Mucosa of descending colon (tissue), 3 donors: ENCODE measurements around the gene MYO1C. TPM values are rescaled to one million over a fixed set of nuclear protein-coding genes. Genes with fewer than 3 reads are reported as not detected.
"Not testable (repeated sequence)": the region's sequence is repeated elsewhere in the genome, so short reads cannot be mapped to it uniquely, and the experiment has no call there.

Source experiments
- ATAC-seq: fragments of 200-7000 bp; cut with Tn5 transposase; one replicate; pipeline ENCODE4 v1.9.1; 2020; ENCODE audit warnings: mild to moderate bottlenecking, moderate library complexity
- DNase-seq, 3 donors: peaks; one replicate each; pipeline ENCODE4 v3.0.0-alpha.2; 2020
- H3K36me3 ChIP-seq: fragments of 200-600 bp; one replicate; pipeline ENCODE4 v1.8.0; 2021; ENCODE audit warnings: low read depth, mild to moderate bottlenecking
- H3K4me1 ChIP-seq: fragments of 200-600 bp; one replicate; pipeline ENCODE4 v1.8.0; 2021; ENCODE audit warnings: low read depth, mild to moderate bottlenecking
- H3K4me3 ChIP-seq: fragments of 200-600 bp; one replicate; pipeline ENCODE4 v1.8.0; 2021; ENCODE audit warnings: mild to moderate bottlenecking
- H3K9me3 ChIP-seq: fragments of 200-600 bp; one replicate; pipeline ENCODE4 v1.8.0; 2021; ENCODE audit warnings: mild to moderate bottlenecking
- intact Hi-C, 2 donors: fragments of 100-400 bp; cut with DNase I in 1 of 2; cut with micrococcal nuclease in 1 of 2; formaldehyde crosslinking; loops; one replicate each; pipeline versions ENCODE4 v1.11.0 to v1.11.1; 2022; cut with DNase I, micrococcal nuclease
- total RNA-seq, 3 donors: library from RNA; stranded (reverse); fragmentation: NEBNext Ultra II Directional in 2 of 3; extraction: Animal tissue kit (Norgen Biotek cat#: 25700) in 2 of 3; gene quantifications; one replicate each; pipeline versions ENCODE4 v1.2.1 to v1.2.4, GENCODE V29; 2021 to 2023
- TF ChIP-seq, protein P1 (sequence below): fragments of 200-600 bp; IDR thresholded peaks from one replicate; pipeline ENCODE4 v1.8.0; 2022; ENCODE audit warnings: antibody characterized with exemption, mild to moderate bottlenecking
- donor health status: DM: no; HTN: no; CAD: no; lungs with moderate emphysema.
- donor health status: DM: no; HTN: no; CAD: no.
- donor health status: DM: no; HTN: yes; CAD: no.

The MYO1C gene
- total RNA-seq, 3 donors from 2014 or later: 249 to 344 (median 276) TPM

DNA sequence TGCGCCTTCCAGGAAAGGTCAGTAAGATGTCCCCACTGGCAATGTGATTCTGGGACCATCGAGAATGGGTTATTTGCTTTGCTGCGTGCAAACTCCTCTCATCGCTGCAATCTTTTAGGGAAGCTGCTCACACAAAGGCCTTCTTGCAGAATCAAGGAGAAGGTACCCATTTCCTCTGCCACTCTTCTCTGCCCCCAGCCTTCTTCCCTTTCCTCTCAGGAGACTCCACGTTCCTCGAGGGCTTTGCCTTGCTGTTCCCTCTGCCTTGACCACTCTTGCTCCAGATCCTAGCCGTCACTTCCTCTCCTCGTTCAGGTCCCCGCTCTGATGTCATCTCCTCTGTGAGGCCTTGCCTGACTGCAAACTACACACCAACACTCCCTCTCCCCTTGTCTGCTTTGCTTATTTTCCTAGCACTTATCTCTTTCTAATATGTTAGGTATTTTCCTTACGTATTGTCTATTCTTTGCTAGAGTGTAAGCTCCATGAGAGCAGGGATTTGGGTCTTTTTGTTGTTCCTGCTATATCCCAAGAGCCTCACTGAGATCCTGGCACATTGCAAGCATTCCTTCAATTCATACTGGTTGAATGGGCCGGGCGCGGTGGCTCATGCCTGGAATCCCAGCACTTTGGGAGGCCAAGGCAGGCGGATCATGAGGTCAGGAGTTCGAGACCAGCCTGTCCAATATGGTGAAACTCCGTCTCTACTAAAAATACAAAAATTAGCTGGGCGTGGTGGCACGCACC, 31.1 kb downstream of the MYO1C start:
- TF ChIP-seq, protein P1, sequence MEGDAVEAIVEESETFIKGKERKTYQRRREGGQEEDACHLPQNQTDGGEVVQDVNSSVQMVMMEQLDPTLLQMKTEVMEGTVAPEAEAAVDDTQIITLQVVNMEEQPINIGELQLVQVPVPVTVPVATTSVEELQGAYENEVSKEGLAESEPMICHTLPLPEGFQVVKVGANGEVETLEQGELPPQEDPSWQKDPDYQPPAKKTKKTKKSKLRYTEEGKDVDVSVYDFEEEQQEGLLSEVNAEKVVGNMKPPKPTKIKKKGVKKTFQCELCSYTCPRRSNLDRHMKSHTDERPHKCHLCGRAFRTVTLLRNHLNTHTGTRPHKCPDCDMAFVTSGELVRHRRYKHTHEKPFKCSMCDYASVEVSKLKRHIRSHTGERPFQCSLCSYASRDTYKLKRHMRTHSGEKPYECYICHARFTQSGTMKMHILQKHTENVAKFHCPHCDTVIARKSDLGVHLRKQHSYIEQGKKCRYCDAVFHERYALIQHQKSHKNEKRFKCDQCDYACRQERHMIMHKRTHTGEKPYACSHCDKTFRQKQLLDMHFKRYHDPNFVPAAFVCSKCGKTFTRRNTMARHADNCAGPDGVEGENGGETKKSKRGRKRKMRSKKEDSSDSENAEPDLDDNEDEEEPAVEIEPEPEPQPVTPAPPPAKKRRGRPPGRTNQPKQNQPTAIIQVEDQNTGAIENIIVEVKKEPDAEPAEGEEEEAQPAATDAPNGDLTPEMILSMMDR: no peak
- Histone ChIP-seq H3K9me3 (no peaks in the 10 kb centered on the region), H3K36me3 (peaks cover 3% of the 10 kb centered on the region), H3K4me1 (peaks cover 10% of the 10 kb centered on the region), H3K4me3 (no peak overlapping the region)
- ATAC-seq (no peak), DNase-seq (no peak)
- intact Hi-C loops: no loop called here

DNA sequence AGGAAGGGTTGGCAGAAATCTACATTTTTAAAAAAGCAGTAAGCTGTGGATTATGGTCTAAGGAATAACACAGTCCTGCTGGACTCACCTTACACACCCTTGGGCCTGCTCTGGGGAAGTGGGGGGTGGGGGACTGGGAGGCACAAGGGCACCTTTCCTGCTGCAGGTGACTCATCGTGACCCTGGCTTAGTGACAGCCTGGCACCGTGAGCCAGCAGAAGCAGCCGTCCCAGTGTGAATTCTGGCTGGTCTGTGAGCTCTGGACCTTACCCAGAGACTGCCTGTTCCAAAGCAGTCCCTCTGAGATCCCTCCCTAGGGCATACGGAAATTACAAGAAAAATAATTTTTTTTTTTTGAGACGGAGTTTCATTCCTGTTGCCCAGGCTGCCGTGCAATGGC, 32.3 kb downstream of the MYO1C start:
- intact Hi-C loops: no loop called here
- no peak overlapping the region for H3K4me3 ChIP-seq
- H3K4me1 ChIP-seq: peaks cover 10% of the 10 kb centered on the region
- DNase-seq: peak; percentile 65 to 85 (median 75)
- TF ChIP-seq, protein P1: no peak
- peaks cover under 1% of the 10 kb centered on the region for H3K36me3 ChIP-seq
- peak; percentile 40 for ATAC-seq
- no peaks in the 10 kb centered on the region for H3K9me3 ChIP-seq

DNA sequence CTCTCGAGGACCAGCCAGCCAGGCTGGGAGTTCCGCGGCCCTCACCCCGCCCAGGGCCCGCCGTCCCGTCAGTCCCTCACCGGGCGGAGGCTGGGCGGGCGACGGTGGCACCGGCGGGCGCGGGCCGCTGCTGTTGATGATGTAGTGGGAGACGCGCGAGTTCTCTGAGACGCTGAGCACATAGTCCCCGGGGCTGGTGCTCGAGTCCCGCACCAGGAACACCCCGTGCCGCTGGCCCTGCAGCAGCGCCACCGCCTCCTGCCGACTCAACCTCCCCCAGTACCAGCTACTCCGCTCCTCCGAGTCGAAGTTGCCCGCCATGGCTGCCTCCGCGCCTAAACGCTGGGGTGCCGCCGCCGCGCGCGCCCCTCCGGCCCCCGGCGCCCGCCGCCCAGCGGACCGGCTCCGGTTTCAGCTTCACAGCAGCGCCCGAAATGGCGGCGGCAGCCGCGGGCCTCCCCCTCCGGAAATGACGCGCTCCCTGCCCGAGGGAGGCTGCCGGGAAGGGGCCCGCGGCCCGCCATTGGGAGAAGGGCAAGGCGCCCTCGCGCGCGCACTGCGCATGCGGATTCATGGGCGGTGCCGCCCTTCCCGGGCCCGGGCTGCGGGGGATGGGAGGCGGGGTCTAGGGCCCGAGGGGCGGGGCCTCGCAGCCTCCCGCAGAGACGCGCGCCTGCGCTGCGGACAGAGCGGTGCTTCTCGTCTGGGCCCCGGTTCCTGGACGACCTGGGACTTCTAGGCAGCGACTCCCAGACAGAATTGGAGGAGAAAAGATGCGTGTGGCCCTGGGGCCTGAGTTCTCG, 36.5 kb downstream of the MYO1C start, which contains the start of gene CRK:
Gene CRK, minus strand, starts transcription at position 436 of the 803 bp plus-strand sequence. Its CDS starts 115 bp downstream, at position 321.
- Histone ChIP-seq H3K4me3 (peak within 1 kb of the TSS; percentile 79), H3K9me3 (no peaks in the 10 kb centered on the region), H3K36me3 (no peaks in the 10 kb centered on the region), H3K4me1 (peaks cover 32% of the 10 kb centered on the region)
- ATAC-seq: peak; percentile 90
- intact Hi-C loops: no loop called here
- peak; percentile 96 to 99 (median 98) for DNase-seq
- TF ChIP-seq, protein P1: no peak

DNA sequence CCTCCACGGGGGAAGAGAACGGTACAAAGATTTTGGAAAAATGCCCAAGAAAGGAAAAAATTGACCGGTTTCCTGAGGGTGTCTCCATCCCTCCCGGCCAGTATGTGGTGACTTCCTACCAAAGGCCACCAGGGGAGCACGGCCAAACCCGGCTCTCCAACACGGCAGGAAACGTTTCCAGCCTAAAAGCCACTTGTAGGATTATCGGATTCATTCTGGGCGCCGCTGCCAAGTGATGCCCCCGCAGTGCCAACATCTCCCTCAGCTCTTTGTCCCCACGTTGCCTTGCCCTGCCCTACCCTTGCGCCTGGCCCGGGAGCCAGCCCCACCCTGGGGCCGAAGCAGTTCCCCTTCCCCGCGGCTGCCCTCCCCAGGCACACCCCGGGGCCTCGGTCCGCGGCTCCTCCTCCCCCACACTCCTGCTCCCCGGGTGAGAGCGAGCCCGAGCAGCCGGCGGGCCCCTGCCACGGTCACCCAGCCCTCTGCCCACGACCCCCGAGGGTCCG, 37.1 kb downstream of the MYO1C start:
- H3K4me1 ChIP-seq: peaks cover 35% of the 10 kb centered on the region
- peak overlapping the region; percentile 79 for H3K4me3 ChIP-seq
- DNase-seq (peak; percentile 66 to 84 (median 84)), ATAC-seq (peak; percentile 60)
- no peaks in the 10 kb centered on the region for H3K36me3 ChIP-seq
- intact Hi-C loops: no loop called here
- TF ChIP-seq, protein P1: no peak
- no peaks in the 10 kb centered on the region for H3K9me3 ChIP-seq

DNA sequence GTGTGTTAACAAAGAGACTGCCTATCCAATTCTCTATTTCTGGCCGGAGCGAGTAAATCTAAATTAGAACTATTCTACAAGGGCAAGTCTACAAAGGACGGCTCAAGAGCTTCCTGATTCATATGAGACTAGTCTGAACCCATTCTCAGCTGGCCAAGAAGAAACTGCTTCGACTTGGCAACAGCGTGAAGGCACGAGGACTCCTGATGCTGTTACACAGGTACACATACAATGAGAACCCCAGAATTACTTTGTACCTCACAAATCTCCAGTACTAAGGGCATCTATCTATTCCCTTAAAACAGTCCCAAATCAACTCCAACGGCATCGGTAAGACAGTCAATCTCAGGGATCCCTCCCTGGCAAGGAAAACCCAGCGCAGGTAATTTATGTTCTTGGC, 37.9 kb downstream of the MYO1C start:
- Histone ChIP-seq H3K4me1 (peaks cover 42% of the 10 kb centered on the region), H3K9me3 (no peaks in the 10 kb centered on the region), H3K4me3 (no peak overlapping the region), H3K36me3 (no peaks in the 10 kb centered on the region)
- ATAC-seq (no peak), DNase-seq (no peak)
- intact Hi-C loops: no loop called here
- TF ChIP-seq, protein P1: no peak

DNA sequence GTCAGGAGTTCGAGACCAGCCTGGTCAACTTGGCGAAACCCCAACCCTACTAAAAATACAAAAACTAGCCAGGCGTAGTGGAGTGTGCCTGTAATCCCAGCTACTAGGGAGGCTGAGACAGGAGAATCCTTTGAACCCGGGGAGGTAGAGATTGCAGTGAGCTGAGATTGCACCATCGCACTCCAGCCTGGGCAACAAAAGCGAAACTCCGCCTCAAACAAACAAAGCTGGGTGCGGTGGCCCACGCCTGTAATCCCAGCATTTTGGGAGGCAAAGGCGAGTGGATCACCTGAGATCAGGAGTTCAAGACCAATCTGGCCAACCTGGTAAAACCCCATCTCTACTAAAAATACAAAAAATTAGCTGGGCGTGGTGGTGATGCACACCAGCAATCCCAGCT, 38.8 kb downstream of the MYO1C start:
- peaks cover 44% of the 10 kb centered on the region for H3K4me1 ChIP-seq
- H3K36me3 ChIP-seq, H3K9me3 ChIP-seq, intact Hi-C loops, H3K4me3 ChIP-seq, ATAC-seq: not testable (repeated sequence)
- peak in 2 of 3 donors; percentile 62 to 63 for DNase-seq
